ENCODE data around the gene SMYD4. TPM values are rescaled to one million over a fixed set of nuclear protein-coding genes. Genes with fewer than 3 reads are reported as not detected.
A peak's percentile ranks its signal among the peaks of the same experiment; 100 is the strongest.

The SMYD4 gene
- total RNA-seq, 1 experiment from 2014 or later: 32.1 TPM

GRCh38 chr17:1786708-1787107 lies 43.0 kb downstream of the SMYD4 start:
- no peaks in the 10 kb centered on the region for H3K27me3 Mint-ChIP-seq (ENCODE audit: insufficient read depth, unreplicated experiment)
- intact Hi-C loops (cut with micrococcal nuclease; ENCODE audit: unreplicated experiment): no loop called here
- POLR2A ChIA-PET: no interaction called here

DNA sequence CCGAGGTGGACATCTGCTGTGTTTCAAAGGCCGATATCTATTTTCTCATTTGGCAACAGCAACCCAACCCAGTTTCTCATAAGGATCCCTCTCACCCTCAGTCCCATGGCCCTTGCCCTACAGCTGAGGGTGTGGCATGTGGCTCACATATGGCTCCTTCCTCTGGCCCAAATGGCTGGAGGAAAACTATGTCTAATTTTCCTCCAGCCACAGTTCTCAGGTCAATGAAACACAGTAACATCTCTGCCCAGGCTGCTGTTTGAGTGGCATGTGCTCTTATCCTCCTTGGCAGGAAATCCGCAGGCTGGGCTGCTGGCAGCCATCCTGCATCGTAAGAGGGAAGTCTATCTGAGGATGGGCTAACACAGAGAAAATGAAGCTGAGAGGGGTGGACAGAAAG lies 43.8 kb downstream of the SMYD4 start:
- no peaks in the 10 kb centered on the region for H3K27me3 ChIP-seq (replicated peaks; ENCODE audit: control insufficient read depth, insufficient read depth, low read length)
- Mint-ChIP-seq H3K4me1 (ENCODE audit: low read depth, unreplicated experiment) (no peaks in the 10 kb centered on the region), H3K9me3 (ENCODE audit: unreplicated experiment) (no peaks in the 10 kb centered on the region), H3K27ac (ENCODE audit: unreplicated experiment) (no peak overlapping the region), H3K36me3 (ENCODE audit: insufficient read depth, unreplicated experiment) (peaks cover 52% of the 10 kb centered on the region), H3K4me3 (ENCODE audit: unreplicated experiment) (no peak overlapping the region), H3K27me3 (ENCODE audit: insufficient read depth, unreplicated experiment) (no peaks in the 10 kb centered on the region)
- no peak overlapping the region for H3K4me3 ChIP-seq (ENCODE audit: low read depth, low read length)
- peaks cover 2% of the 10 kb centered on the region; the same call in 1 of the 2 replicates for H3K36me3 ChIP-seq (ENCODE audit: control insufficient read depth, insufficient read depth, low read length)
- ChIA-PET CTCF (interaction anchor here (0.6 kb wide), 1 partner anchor 24 kb away, joined by 3 read pairs; no protein-coding TSS in a partner anchor), POLR2A (interaction anchor here (0.6 to 0.7 kb wide), 2 partner anchors 15 to 72 kb away, joined by 3 to 6 read pairs; no protein-coding TSS in a partner anchor)
- BruUV-seq (replicated peaks): no TSS peak
- peaks cover 4% of the 10 kb centered on the region; the same call in 1 of the 2 replicates for H3K4me1 ChIP-seq
- intact Hi-C loops (cut with micrococcal nuclease; ENCODE audit: unreplicated experiment): no loop called here
- H3K9me3 ChIP-seq: no peaks in the 10 kb centered on the region
- TF ChIP-seq, protein P1, sequence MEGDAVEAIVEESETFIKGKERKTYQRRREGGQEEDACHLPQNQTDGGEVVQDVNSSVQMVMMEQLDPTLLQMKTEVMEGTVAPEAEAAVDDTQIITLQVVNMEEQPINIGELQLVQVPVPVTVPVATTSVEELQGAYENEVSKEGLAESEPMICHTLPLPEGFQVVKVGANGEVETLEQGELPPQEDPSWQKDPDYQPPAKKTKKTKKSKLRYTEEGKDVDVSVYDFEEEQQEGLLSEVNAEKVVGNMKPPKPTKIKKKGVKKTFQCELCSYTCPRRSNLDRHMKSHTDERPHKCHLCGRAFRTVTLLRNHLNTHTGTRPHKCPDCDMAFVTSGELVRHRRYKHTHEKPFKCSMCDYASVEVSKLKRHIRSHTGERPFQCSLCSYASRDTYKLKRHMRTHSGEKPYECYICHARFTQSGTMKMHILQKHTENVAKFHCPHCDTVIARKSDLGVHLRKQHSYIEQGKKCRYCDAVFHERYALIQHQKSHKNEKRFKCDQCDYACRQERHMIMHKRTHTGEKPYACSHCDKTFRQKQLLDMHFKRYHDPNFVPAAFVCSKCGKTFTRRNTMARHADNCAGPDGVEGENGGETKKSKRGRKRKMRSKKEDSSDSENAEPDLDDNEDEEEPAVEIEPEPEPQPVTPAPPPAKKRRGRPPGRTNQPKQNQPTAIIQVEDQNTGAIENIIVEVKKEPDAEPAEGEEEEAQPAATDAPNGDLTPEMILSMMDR (IDR thresholded peaks at IDR 0.05; ENCODE audit: insufficient read depth in 1 of 2, low read depth in 1 of 2, low read length in 1 of 2, severe bottlenecking in 1 of 2, unreplicated experiment in 1 of 2): no peak
- no peak for DNase-seq

More at GRCh38 chr17:1786708-1787107, 43.0 kb downstream of the SMYD4 start:
- Mint-ChIP-seq H3K36me3 (ENCODE audit: insufficient read depth, unreplicated experiment) (peaks cover 52% of the 10 kb centered on the region), H3K4me3 (ENCODE audit: unreplicated experiment) (no peak overlapping the region), H3K27ac (ENCODE audit: unreplicated experiment) (peak overlapping the region; percentile 10), H3K9me3 (ENCODE audit: unreplicated experiment) (no peaks in the 10 kb centered on the region), H3K4me1 (ENCODE audit: low read depth, unreplicated experiment) (no peaks in the 10 kb centered on the region)
- DNase-seq: no peak
- Histone ChIP-seq H3K4me1 (peaks cover 4% of the 10 kb centered on the region; the same call in 1 of the 2 replicates), H3K27me3 (replicated peaks; ENCODE audit: control insufficient read depth, insufficient read depth, low read length) (no peaks in the 10 kb centered on the region), H3K9me3 (no peaks in the 10 kb centered on the region), H3K36me3 (ENCODE audit: control insufficient read depth, insufficient read depth, low read length) (peaks cover 2% of the 10 kb centered on the region; the same call in 1 of the 2 replicates), H3K4me3 (ENCODE audit: low read depth, low read length) (no peak overlapping the region)
- BruUV-seq (replicated peaks): no TSS peak
- TF ChIP-seq, protein P1 (IDR thresholded peaks at IDR 0.05; ENCODE audit: insufficient read depth in 1 of 2, low read depth in 1 of 2, low read length in 1 of 2, severe bottlenecking in 1 of 2, unreplicated experiment in 1 of 2): no peak
- CTCF ChIA-PET: interaction anchor here (0.7 kb wide), 1 partner anchor 157 kb away, joined by 3 read pairs; no protein-coding TSS in a partner anchor

- no peaks in the 10 kb centered on the region for H3K9me3 Mint-ChIP-seq (ENCODE audit: unreplicated experiment)
- ChIA-PET CTCF (interaction anchor here (0.5 to 2.7 kb wide), 20 partner anchors 14 to 134 kb away, joined by 3 to 40 read pairs (median 4); partner anchors contain the start of genes RILP, SERPINF1, SERPINF2 and TLCD2), POLR2A (interaction anchor here (0.9 to 2.6 kb wide), 3 partner anchors 13 to 67 kb away, joined by 3 to 16 read pairs (median 3); no protein-coding TSS in a partner anchor)
- H3K4me1 Mint-ChIP-seq (ENCODE audit: low read depth, unreplicated experiment): no peaks in the 10 kb centered on the region
- BruUV-seq (replicated peaks): no TSS peak
- no peaks in the 10 kb centered on the region for H3K9me3 ChIP-seq
- intact Hi-C loops (cut with micrococcal nuclease; ENCODE audit: unreplicated experiment): loop anchor here (1.0 kb wide), 2 partner anchors 63 to 115 kb away; no protein-coding TSS in a partner anchor
- H3K36me3 ChIP-seq (ENCODE audit: control insufficient read depth, insufficient read depth, low read length): peaks cover 2% of the 10 kb centered on the region
- TF ChIP-seq, protein P1 (IDR thresholded peaks at IDR 0.05; ENCODE audit: insufficient read depth in 1 of 2, low read depth in 1 of 2, low read length in 1 of 2, severe bottlenecking in 1 of 2, unreplicated experiment in 1 of 2): peak; percentile 82 to 90
- peaks cover 59% of the 10 kb centered on the region for H3K36me3 Mint-ChIP-seq (ENCODE audit: insufficient read depth, unreplicated experiment)
- peaks cover 4% of the 10 kb centered on the region; the same call in 1 of the 2 replicates for H3K4me1 ChIP-seq
- no peak overlapping the region for H3K4me3 Mint-ChIP-seq (ENCODE audit: unreplicated experiment)
- DNase-seq: peak in 1 of 2 experiments; percentile 62
- no peaks in the 10 kb centered on the region for H3K27me3 Mint-ChIP-seq (ENCODE audit: insufficient read depth, unreplicated experiment)
- no peaks in the 10 kb centered on the region for H3K27me3 ChIP-seq (replicated peaks; ENCODE audit: control insufficient read depth, insufficient read depth, low read length)
- no peak overlapping the region for H3K4me3 ChIP-seq (ENCODE audit: low read depth, low read length)
- peak overlapping the region; percentile 44 for H3K27ac Mint-ChIP-seq (ENCODE audit: unreplicated experiment)
Observed at GRCh38 chr17:1783834-1784611, 45.7 kb downstream of the SMYD4 start.

All from Caco-2 (cell line).